ENCODE results near the gene NAP1L1.

- TF ChIP-seq EZH2phosphoT487 (IDR thresholded peaks at IDR 0.05; ENCODE audit: insufficient read depth, low read depth) (no peak), EZH2 (IDR thresholded peaks at IDR 0.05; ENCODE audit: insufficient read depth, poor library complexity, severe bottlenecking) (no peak)
These were observed 4.3 kb downstream of the NAP1L1 start for GRCh38 chr12:76080017-76080728.

Data from GM23248 (cell line).